Measurements from ENCODE around the gene SIPA1L3. TPM values are rescaled to one million over a fixed set of nuclear protein-coding genes. Genes with fewer than 3 reads are reported as not detected.
A peak's percentile ranks its signal among the peaks of the same experiment; 100 is the strongest.

SIPA1L3 gene
- total RNA-seq, 1 experiment from 2014 or later, result 66.3 TPM

DNA sequence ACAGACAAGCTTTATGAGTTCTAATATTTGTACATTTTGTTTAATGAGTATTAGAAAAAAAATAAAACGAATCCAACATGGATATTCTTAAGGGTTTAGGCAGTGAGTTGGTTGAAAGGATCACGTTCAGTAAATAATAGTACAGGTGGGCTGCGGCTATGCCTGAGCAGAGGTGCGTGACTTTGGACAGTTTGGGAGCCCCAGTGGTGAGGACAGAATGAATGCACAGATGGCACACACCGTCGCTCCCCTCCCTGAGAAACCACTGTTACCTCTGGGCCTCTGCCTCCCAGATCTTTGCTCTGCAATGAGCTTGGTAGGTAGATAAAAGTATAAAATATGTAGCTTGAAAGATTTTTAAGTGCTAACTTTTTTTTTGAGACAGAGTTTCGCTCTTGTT, 153.3 kb downstream of the SIPA1L3 start:
- Histone ChIP-seq H3K27ac (ENCODE audit: low read length) (no peak overlapping the region), H3K4me1 (ENCODE audit: control insufficient read depth, insufficient read depth, low read length) (peaks cover 18% of the 10 kb centered on the region), H3K9me3 (ENCODE audit: control insufficient read depth, insufficient read depth, low read depth, low read length) (no peaks in the 10 kb centered on the region), H3K27me3 (ENCODE audit: control insufficient read depth, insufficient read depth, low read length) (no peaks in the 10 kb centered on the region), H3K4me3 (ENCODE audit: low read depth in 2 of 2, low read length in 2 of 2) (no peak overlapping the region), H3K36me3 (ENCODE audit: control insufficient read depth, insufficient read depth, low read length) (no peaks in the 10 kb centered on the region)
- DNase-seq (ENCODE audit: low read depth, low spot score), result no peak
- TF ChIP-seq, protein P1, sequence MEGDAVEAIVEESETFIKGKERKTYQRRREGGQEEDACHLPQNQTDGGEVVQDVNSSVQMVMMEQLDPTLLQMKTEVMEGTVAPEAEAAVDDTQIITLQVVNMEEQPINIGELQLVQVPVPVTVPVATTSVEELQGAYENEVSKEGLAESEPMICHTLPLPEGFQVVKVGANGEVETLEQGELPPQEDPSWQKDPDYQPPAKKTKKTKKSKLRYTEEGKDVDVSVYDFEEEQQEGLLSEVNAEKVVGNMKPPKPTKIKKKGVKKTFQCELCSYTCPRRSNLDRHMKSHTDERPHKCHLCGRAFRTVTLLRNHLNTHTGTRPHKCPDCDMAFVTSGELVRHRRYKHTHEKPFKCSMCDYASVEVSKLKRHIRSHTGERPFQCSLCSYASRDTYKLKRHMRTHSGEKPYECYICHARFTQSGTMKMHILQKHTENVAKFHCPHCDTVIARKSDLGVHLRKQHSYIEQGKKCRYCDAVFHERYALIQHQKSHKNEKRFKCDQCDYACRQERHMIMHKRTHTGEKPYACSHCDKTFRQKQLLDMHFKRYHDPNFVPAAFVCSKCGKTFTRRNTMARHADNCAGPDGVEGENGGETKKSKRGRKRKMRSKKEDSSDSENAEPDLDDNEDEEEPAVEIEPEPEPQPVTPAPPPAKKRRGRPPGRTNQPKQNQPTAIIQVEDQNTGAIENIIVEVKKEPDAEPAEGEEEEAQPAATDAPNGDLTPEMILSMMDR (IDR thresholded peaks at IDR 0.05), result no peak
- TF ChIP-seq TCF7L2 (IDR thresholded peaks at IDR 0.05; ENCODE audit: low read depth, low read length) (no peak), POLR2AphosphoS5 (IDR thresholded peaks at IDR 0.05; ENCODE audit: low read depth, low read length) (no peak), SIN3A (IDR thresholded peaks at IDR 0.05; ENCODE audit: borderline replicate concordance, insufficient read depth, low read depth, low read length) (no peak)
- TF ChIP-seq, protein P2, sequence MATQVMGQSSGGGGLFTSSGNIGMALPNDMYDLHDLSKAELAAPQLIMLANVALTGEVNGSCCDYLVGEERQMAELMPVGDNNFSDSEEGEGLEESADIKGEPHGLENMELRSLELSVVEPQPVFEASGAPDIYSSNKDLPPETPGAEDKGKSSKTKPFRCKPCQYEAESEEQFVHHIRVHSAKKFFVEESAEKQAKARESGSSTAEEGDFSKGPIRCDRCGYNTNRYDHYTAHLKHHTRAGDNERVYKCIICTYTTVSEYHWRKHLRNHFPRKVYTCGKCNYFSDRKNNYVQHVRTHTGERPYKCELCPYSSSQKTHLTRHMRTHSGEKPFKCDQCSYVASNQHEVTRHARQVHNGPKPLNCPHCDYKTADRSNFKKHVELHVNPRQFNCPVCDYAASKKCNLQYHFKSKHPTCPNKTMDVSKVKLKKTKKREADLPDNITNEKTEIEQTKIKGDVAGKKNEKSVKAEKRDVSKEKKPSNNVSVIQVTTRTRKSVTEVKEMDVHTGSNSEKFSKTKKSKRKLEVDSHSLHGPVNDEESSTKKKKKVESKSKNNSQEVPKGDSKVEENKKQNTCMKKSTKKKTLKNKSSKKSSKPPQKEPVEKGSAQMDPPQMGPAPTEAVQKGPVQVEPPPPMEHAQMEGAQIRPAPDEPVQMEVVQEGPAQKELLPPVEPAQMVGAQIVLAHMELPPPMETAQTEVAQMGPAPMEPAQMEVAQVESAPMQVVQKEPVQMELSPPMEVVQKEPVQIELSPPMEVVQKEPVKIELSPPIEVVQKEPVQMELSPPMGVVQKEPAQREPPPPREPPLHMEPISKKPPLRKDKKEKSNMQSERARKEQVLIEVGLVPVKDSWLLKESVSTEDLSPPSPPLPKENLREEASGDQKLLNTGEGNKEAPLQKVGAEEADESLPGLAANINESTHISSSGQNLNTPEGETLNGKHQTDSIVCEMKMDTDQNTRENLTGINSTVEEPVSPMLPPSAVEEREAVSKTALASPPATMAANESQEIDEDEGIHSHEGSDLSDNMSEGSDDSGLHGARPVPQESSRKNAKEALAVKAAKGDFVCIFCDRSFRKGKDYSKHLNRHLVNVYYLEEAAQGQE (IDR thresholded peaks at IDR 0.05; ENCODE audit: insufficient read depth in 1 of 2, low read depth in 2 of 2, low read length in 1 of 2), result no peak
- no TSS peak for BruUV-seq (replicated peaks)
- CTCF ChIA-PET, result no interaction called here
- POLR2A ChIA-PET, result interaction anchor here (0.7 kb wide), 1 partner anchor 16 kb away, joined by 5 read pairs; no protein-coding TSS in a partner anchor
- in situ Hi-C loops (cut with HindIII; ENCODE audit: low pct_unique_long_range_greater_than_20kb, low sequenced_read_pairs) (loop anchor here (5.0 kb wide), 1 partner anchor 63 kb away; no protein-coding TSS in a partner anchor), intact Hi-C loops (cut with micrococcal nuclease; ENCODE audit: unreplicated experiment) (no loop called here)
- ATAC-seq, result no peak

DNA sequence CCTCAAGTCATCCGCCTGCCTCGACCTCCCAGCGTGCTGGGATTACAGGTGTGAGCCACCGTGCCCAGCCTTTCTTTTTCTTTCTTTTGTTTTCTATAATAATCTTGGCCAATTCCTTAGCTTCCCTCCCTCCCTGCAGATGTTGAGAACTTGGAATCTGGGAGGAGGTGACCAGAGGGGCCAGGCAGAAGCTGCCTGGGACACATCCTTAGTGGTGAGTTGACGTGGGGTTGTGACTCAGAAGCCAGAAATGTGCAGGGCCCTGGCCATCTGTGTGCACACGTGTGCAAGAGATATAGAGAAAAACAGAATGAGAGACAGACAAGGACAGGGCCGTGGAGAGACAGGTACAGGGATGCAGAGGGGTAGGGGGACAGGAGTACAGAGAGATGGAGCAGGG, 154.3 kb downstream of the SIPA1L3 start:
- no peaks in the 10 kb centered on the region for H3K27me3 ChIP-seq (ENCODE audit: control insufficient read depth, insufficient read depth, low read length)
- TF ChIP-seq, protein P1 (IDR thresholded peaks at IDR 0.05), result no peak
- no peak for TF ChIP-seq TCF7L2 (IDR thresholded peaks at IDR 0.05; ENCODE audit: low read depth, low read length)
- CTCF ChIA-PET, result no interaction called here
- BruUV-seq (replicated peaks), result no TSS peak
- DNase-seq (ENCODE audit: low read depth, low spot score) (no peak), ATAC-seq (no peak)
- no peaks in the 10 kb centered on the region for H3K9me3 ChIP-seq (ENCODE audit: control insufficient read depth, insufficient read depth, low read depth, low read length)
- intact Hi-C loops (cut with micrococcal nuclease; ENCODE audit: unreplicated experiment) (no loop called here), in situ Hi-C loops (cut with HindIII; ENCODE audit: low pct_unique_long_range_greater_than_20kb, low sequenced_read_pairs) (loop anchor here (5.0 kb wide), 1 partner anchor 64 kb away; no protein-coding TSS in a partner anchor)
- POLR2A ChIA-PET, result no interaction called here
- no peaks in the 10 kb centered on the region for H3K36me3 ChIP-seq (ENCODE audit: control insufficient read depth, insufficient read depth, low read length)
- peak overlapping the region; percentile 62; the same call in 1 of the 2 replicates for H3K27ac ChIP-seq (ENCODE audit: low read length)
- no peak overlapping the region for H3K4me3 ChIP-seq (ENCODE audit: low read depth in 2 of 2, low read length in 2 of 2)
- H3K4me1 ChIP-seq (ENCODE audit: control insufficient read depth, insufficient read depth, low read length), result peaks cover 18% of the 10 kb centered on the region

Measured in Panc1 (cell line).